Sigmoid colon (tissue), 4 donors: ENCODE measurements around the gene DCD.

Source experiments
- POLR2AphosphoS5 ChIP-seq, 4 donors: sonication (generic); formaldehyde crosslinking; IDR thresholded peaks; one replicate each; pipeline ENCODE4 v1.6.1; 2017; ENCODE audit warnings: antibody characterized with exemption in 4 of 4
- TF ChIP-seq, protein P1 (sequence below), 4 experiments: fragments of 450-650 bp in 3 of 4; fragments of 200-600 bp in 1 of 4; IDR thresholded peaks; one replicate each; pipeline ENCODE4 v1.5.1; 2016 to 2019; ENCODE audit warnings: antibody characterized with exemption in 4 of 4, mild to moderate bottlenecking in 3 of 4, moderate library complexity in 2 of 4

DNA sequence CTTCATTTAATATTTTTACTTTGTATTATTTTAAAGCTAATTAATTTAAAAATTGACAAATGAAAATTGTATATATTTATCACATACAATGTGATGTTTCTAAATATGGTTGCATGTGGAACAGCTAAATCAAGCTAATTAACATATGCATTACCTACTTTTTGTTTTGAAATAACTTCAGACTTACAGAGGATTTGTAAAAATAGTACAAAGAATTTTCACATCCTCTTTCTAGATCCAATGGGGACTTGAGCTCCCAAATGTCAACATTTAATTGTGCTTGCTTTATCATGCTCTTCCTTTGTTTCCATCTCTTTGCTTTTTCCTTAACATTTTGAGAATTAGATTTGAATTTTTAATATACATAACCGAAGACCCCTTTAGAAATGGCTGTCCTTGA is 6.6 kb downstream of the DCD start:
- TF ChIP-seq, protein P1, sequence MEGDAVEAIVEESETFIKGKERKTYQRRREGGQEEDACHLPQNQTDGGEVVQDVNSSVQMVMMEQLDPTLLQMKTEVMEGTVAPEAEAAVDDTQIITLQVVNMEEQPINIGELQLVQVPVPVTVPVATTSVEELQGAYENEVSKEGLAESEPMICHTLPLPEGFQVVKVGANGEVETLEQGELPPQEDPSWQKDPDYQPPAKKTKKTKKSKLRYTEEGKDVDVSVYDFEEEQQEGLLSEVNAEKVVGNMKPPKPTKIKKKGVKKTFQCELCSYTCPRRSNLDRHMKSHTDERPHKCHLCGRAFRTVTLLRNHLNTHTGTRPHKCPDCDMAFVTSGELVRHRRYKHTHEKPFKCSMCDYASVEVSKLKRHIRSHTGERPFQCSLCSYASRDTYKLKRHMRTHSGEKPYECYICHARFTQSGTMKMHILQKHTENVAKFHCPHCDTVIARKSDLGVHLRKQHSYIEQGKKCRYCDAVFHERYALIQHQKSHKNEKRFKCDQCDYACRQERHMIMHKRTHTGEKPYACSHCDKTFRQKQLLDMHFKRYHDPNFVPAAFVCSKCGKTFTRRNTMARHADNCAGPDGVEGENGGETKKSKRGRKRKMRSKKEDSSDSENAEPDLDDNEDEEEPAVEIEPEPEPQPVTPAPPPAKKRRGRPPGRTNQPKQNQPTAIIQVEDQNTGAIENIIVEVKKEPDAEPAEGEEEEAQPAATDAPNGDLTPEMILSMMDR (IDR thresholded peaks at IDR 0.05), result no peak
- TF ChIP-seq POLR2AphosphoS5 (IDR thresholded peaks at IDR 0.05), result no peak
